NCI-H2227 treated with DMSO at 0.1 percent for 48 hours (cell line): ENCODE data around the gene RNF31.
"Not testable (repeated sequence)": the region's sequence is repeated elsewhere in the genome, so short reads cannot be mapped to it uniquely, and the experiment has no call there.

ENCODE experiments used
- DNase-seq: peaks from one replicate; lab custom pipeline; 2025; lab: John Stamatoyannopoulos, UW

The RNF31 gene

GRCh38 chr14:24146978-24147760 lies at the start of gene RNF31:
Gene RNF31 (plus strand): TSS chr14:24147498. CDS start chr14:24147699, 201 bp downstream.
- peak; percentile 97 for DNase-seq

- DNase-seq, result no peak
Measured at GRCh38 chr14:24098229-24098926, 48.9 kb upstream of the RNF31 start.

GRCh38 chr14:24098927-24099813 lies 48.1 kb upstream of the RNF31 start:
- no peak for DNase-seq

GRCh38 chr14:24100197-24100981 lies 46.9 kb upstream of the RNF31 start:
- DNase-seq, result no peak

GRCh38 chr14:24100982-24101494 lies 46.3 kb upstream of the RNF31 start:
- no peak for DNase-seq

- no peak for DNase-seq
Measured at GRCh38 chr14:24102357-24103048, 44.8 kb upstream of the RNF31 start.

GRCh38 chr14:24103451-24103850 lies 43.8 kb upstream of the RNF31 start:
- DNase-seq, result no peak

- not testable (repeated sequence) for DNase-seq
Measured at GRCh38 chr14:24105609-24106239, 41.6 kb upstream of the RNF31 start.

- DNase-seq, result no peak
Measured at GRCh38 chr14:24106672-24107271, 40.5 kb upstream of the RNF31 start.

GRCh38 chr14:24108336-24108874 lies 38.9 kb upstream of the RNF31 start:
- DNase-seq, result no peak

- DNase-seq, result no peak
Measured at GRCh38 chr14:24110060-24110459, 37.2 kb upstream of the RNF31 start.

- DNase-seq, result no peak
Measured at GRCh38 chr14:24110523-24110922, 36.8 kb upstream of the RNF31 start.

- DNase-seq, result no peak
Measured at GRCh38 chr14:24113379-24113800, 33.9 kb upstream of the RNF31 start.

GRCh38 chr14:24113801-24114531 lies 33.3 kb upstream of the RNF31 start:
- DNase-seq, result peak; percentile 83

GRCh38 chr14:24114532-24115421 lies 32.5 kb upstream of the RNF31 start, which contains the start of the genes DCAF11 and NRL:
Gene DCAF11 (plus strand): TSS chr14:24114777. CDS start chr14:24115595, 818 bp downstream.
Gene NRL (minus strand): TSS chr14:24114949. CDS start chr14:24082848, 32,101 bp downstream.
- DNase-seq, result peak; percentile 98

- no peak for DNase-seq
Measured at GRCh38 chr14:24115422-24116127, 31.7 kb upstream of the RNF31 start.
